Caki2 (cell line): ENCODE results near the gene ALX4. TPM values are rescaled to one million over a fixed set of nuclear protein-coding genes. Genes with fewer than 3 reads are reported as not detected.

Source experiments
- DNase-seq: peaks from one replicate; pipeline ENCODE4 v3.0.0-alpha.2; 2015; ENCODE audit warnings: low read depth
- in situ Hi-C: cut with HindIII; loops from 2 replicates; pipeline ENCODE4 v1.10.0; 2016; ENCODE audit warnings: low sequenced_read_pairs, low pct_unique_long_range_greater_than_20kb, mixed read lengths
- total RNA-seq: library from RNA; depleted of rRNA; stranded (reverse); fragments of >200 nt; shearing (Covaris generic); gene quantifications from 2 replicates; pipeline ENCODE4 v1.2.3, GENCODE V29; 2014; ENCODE audit warnings: low replicate concordance

The ALX4 gene
- total RNA-seq, 1 experiment from 2014 or later: not detected

- in situ Hi-C loops: no loop called here
These were observed 3.7 kb downstream of the ALX4 start for GRCh38 chr11:44306052-44306917.

GRCh38 chr11:44305470-44306051, 4.4 kb downstream of the ALX4 start:
- in situ Hi-C loops: no loop called here
- no peak for DNase-seq

More at GRCh38 chr11:44306052-44306917, 3.7 kb downstream of the ALX4 start:
- DNase-seq: no peak

DNA sequence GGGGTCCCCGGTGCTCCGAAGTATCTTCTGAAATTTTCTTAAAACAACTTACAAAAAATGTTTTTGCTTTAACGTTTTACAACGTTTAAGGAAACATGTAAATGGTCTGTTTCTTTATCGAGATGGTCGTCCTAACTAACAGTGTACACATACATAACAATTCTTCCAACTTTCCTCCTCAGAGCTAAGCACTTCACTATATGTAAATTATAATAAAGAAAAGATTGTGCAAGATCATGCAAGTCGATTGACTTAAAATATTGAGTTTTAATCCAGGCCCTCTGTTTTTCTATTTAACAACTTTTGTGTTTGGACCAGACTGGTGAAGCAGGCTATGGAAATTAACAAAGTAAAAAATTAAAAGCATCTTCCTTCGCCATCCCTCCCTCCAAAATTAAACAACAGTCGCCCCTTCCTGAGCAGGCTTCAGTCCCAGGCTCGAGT, 4.9 kb downstream of the ALX4 start:
- in situ Hi-C loops: no loop called here
- no peak for DNase-seq

GRCh38 chr11:44304091-44305025, 5.6 kb downstream of the ALX4 start:
- in situ Hi-C loops: no loop called here
- no peak for DNase-seq

DNA sequence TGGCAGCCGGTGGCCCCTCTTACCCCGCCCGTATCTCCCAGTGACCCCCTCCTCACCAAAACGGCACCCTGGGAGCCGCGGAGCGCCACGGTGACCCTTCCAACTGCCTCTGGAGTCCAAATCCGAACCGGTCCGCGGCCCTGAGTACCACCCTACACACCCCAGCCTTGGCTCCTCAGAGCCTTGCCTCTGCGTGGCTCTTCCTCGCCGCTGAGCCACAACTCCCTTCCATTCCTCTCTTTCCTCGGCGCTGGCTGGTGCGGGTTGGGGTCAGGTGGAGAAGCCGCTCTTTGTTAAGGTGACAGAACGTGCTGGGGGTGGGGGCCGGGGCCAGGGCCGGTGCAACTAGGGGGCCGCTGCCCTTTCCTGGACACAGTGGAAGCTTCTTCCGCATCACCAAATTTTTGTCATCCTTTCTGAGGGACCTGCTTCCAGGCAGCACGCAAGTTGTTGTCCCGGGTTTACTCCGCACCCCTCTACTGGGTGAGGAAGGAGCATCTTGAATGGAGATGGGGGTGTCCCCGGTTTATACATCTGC, 6.5 kb downstream of the ALX4 start:
- no peak for DNase-seq
- in situ Hi-C loops: no loop called here

GRCh38 chr11:44301564-44302271, 8.2 kb downstream of the ALX4 start:
- DNase-seq: peak; percentile 22
- in situ Hi-C loops: no loop called here

DNA sequence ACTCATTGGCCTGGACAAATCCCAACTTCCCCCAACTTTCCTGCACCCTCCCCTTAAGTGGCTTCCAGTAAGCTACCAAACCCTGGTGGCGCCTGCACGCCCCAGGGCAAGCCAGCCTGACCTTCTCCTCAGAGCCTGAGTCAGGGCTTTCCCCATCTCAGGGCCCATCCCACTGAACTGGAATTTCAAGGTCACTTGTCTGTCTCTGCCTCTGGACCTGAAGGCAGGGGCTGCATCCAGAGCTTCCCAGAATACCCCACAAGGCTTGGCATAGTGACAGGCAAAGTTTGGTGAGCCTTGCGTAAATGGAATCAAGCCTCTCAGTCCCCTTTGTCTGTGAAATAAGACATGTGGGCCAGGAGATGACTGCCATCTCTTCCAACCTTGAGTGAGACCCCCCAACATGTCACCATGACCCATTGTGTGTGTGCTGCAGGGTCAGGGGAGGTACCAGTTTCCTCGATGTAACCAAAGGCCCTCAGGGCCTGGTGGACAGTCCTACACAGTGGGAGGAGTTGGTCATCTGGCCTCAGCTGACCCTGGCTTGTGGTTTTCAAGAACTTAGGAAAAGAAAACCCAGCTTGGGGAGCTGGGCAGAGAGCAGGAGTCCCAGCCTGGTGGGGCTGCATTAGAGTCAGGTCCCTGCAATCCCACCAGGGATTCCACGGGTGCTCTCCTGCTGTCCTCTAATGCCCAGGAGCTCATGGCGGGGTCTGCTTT, 8.9 kb downstream of the ALX4 start:
- in situ Hi-C loops: no loop called here
- peak; percentile 16 for DNase-seq

GRCh38 chr11:44298862-44299261, 11.1 kb downstream of the ALX4 start:
- in situ Hi-C loops: no loop called here
- no peak for DNase-seq

DNA sequence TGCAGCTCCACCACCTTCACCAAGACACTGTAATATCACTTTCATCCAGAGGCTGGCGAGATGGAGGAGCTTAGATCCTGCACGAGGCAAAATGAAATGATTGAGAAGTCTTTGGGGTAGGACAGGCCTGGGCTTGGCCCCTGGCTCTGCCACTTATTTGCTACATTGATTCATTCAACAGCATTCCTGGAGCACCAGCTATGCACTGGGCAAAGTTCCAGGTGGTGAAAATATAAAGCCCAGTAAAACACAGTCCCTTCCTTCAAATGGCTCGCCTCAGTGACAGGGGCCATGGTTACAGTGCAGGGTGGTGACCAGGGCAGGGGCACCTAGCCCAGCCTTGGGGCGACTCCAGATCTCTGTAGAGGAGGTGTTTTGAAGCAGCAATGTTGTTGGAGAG, 19.7 kb downstream of the ALX4 start:
- in situ Hi-C loops: no loop called here
- DNase-seq: no peak

- no peak for DNase-seq
- in situ Hi-C loops: no loop called here
These were observed 21.8 kb downstream of the ALX4 start for GRCh38 chr11:44288133-44288526.

DNA sequence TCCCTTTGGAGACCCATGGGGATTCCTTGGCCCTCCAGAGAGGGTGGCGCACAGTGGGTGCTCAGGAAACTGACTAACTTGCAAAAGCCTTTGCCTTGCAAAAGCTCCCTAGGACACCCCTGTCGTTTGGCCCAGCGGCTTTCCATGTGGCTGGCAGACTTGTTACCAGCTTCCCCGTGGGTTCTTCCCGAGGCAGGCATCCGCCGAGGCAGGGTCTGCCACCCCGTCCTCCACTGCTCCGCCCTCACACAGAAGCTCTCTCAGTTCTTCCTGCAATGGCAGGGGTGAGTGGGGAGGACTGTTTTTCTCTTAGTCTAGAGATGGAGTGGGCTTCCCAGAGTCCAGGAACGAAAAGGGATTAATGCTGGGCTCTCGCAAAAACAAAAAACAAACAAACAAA, 23.0 kb downstream of the ALX4 start:
- DNase-seq: no peak
- in situ Hi-C loops: no loop called here

GRCh38 chr11:44286268-44286880, 23.6 kb downstream of the ALX4 start:
- in situ Hi-C loops: no loop called here
- peak; percentile 24 for DNase-seq

GRCh38 chr11:44285756-44286155, 24.2 kb downstream of the ALX4 start:
- in situ Hi-C loops: no loop called here
- DNase-seq: no peak

DNA sequence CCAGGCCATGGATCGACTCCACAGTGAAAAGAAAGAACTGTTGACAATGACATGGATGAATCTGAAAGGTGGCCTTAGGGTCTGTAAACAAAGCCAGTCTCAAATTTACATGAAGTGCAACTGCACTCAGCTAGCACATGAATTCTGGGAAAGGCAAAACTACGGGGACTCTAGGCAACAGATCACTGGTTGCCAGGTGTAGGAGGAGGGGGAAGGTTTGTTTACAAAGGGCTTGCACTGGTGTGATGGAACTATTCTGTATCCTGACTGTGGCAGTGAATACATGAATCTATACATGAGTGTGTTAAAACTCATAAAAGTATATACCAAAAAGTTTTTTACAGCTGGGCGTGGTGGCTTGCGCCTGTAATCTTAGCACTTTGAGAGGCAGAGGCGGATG, 27.3 kb downstream of the ALX4 start:
- in situ Hi-C loops: no loop called here

DNA sequence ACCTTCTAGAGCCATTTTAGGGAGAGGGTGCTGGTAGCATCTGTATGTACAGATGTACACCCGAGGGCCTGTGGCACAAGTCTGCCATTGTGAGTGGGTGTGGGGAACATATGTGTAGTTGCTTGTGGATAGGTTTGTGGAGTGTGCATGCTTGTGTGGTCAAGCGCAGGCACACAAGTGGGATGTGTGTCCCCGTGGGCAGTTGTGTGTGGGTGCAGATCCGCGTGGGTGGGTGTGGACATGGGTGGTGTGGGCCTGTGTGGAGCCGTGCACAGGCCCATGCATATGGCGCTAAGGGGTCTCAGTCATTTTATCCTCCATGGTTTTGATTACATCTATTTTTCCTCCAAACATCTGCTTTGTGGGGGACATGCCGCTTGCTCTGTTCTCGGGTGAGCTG, 28.8 kb downstream of the ALX4 start:
- in situ Hi-C loops: no loop called here
- DNase-seq: no peak

More for the DNA sequence above, 27.3 kb downstream of the ALX4 start:
- DNase-seq: no peak

DNA sequence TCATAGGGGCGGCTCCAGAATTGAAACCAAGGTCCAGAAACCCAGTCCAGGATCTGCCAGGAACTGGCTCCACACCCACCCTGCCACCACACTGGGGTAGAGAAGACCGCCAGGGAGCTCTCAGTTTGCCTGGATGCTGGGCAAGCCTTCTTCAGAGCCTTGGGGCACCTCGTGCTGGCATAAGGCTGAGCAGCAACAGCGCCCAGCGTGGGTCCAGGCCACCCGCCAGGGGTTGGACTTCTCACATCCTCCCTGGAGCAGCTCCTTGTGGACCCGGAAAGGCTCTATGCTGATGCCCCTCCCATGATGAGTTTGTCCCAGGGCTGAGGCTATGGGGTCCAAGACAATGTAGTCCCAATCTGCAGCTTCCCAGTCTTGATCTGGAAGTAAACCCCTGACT, 29.7 kb downstream of the ALX4 start:
- in situ Hi-C loops: no loop called here
- DNase-seq: no peak

GRCh38 chr11:44279483-44279882, 30.5 kb downstream of the ALX4 start:
- in situ Hi-C loops: no loop called here
- no peak for DNase-seq
